ENCODE measurements around the gene DNHD1.

The DNHD1 gene

GRCh38 chr11:6574816-6575715 is 78.0 kb downstream of the DNHD1 start:
- peaks cover 7% of the 10 kb centered on the region for H3K36me3 ChIP-seq (ENCODE audit: control insufficient read depth, insufficient read depth, low read length)
- no peaks in the 10 kb centered on the region for H3K4me1 ChIP-seq (ENCODE audit: control insufficient read depth, insufficient read depth, low read length, poor library complexity, severe bottlenecking)
- no peak overlapping the region for H3K27ac ChIP-seq (ENCODE audit: low read depth, low read length, severe bottlenecking)
- H3K4me3 ChIP-seq (ENCODE audit: extremely low read depth, insufficient read depth, low read length, poor library complexity, severe bottlenecking): no peak overlapping the region
- WGBS, 2 experiments (ENCODE audit: insufficient coverage in 2 of 2): 89 to 92% methylated on average over 5 to 6 of the region's 6 CpGs
- H3K9me3 ChIP-seq (ENCODE audit: control insufficient read depth, low read length): no peaks in the 10 kb centered on the region

- Histone ChIP-seq H3K4me1 (ENCODE audit: control insufficient read depth, insufficient read depth, low read length, poor library complexity, severe bottlenecking) (no peaks in the 10 kb centered on the region), H3K27ac (ENCODE audit: low read depth, low read length, severe bottlenecking) (no peak overlapping the region), H3K4me3 (ENCODE audit: extremely low read depth, insufficient read depth, low read length, poor library complexity, severe bottlenecking) (no peak overlapping the region), H3K9me3 (ENCODE audit: control insufficient read depth, low read length) (no peaks in the 10 kb centered on the region), H3K36me3 (ENCODE audit: control insufficient read depth, insufficient read depth, low read length) (peaks cover 14% of the 10 kb centered on the region)
- 95 to 97% methylated on average over 5 of the region's 6 CpGs for WGBS, 2 experiments (ENCODE audit: insufficient coverage in 2 of 2)
Measured at GRCh38 chr11:6576471-6577373, 79.6 kb downstream of the DNHD1 start.

GRCh38 chr11:6578134-6578533 is 81.1 kb downstream of the DNHD1 start:
- Histone ChIP-seq H3K9me3 (ENCODE audit: control insufficient read depth, low read length) (no peaks in the 10 kb centered on the region), H3K4me3 (ENCODE audit: extremely low read depth, insufficient read depth, low read length, poor library complexity, severe bottlenecking) (no peak overlapping the region), H3K27ac (ENCODE audit: low read depth, low read length, severe bottlenecking) (no peak overlapping the region), H3K36me3 (ENCODE audit: control insufficient read depth, insufficient read depth, low read length) (peaks cover 14% of the 10 kb centered on the region), H3K4me1 (ENCODE audit: control insufficient read depth, insufficient read depth, low read length, poor library complexity, severe bottlenecking) (no peaks in the 10 kb centered on the region)
- WGBS, 2 experiments (ENCODE audit: insufficient coverage in 2 of 2): 100% methylated on average over 1 of the region's 1 CpG; no CpG with 5 or more reads in 1 of the 2 experiments

GRCh38 chr11:6579681-6580080 is 82.6 kb downstream of the DNHD1 start:
- peaks cover 18% of the 10 kb centered on the region for H3K36me3 ChIP-seq (ENCODE audit: control insufficient read depth, insufficient read depth, low read length)
- H3K9me3 ChIP-seq (ENCODE audit: control insufficient read depth, low read length): peaks cover 12% of the 10 kb centered on the region
- no peaks in the 10 kb centered on the region for H3K4me1 ChIP-seq (ENCODE audit: control insufficient read depth, insufficient read depth, low read length, poor library complexity, severe bottlenecking)
- H3K27ac ChIP-seq (ENCODE audit: low read depth, low read length, severe bottlenecking): no peak overlapping the region
- H3K4me3 ChIP-seq (ENCODE audit: extremely low read depth, insufficient read depth, low read length, poor library complexity, severe bottlenecking): no peak overlapping the region
- WGBS, 2 experiments (ENCODE audit: insufficient coverage in 2 of 2): 100% methylated on average over 2 of the region's 2 CpGs

- peaks cover 22% of the 10 kb centered on the region for H3K36me3 ChIP-seq (ENCODE audit: control insufficient read depth, insufficient read depth, low read length)
- H3K4me3 ChIP-seq (ENCODE audit: extremely low read depth, insufficient read depth, low read length, poor library complexity, severe bottlenecking): no peak overlapping the region
- H3K27ac ChIP-seq (ENCODE audit: low read depth, low read length, severe bottlenecking): no peak overlapping the region
- WGBS, 2 experiments (ENCODE audit: insufficient coverage in 2 of 2): 100% methylated on average over 1 of the region's 1 CpG; no CpG with 5 or more reads in 1 of the 2 experiments
- H3K9me3 ChIP-seq (ENCODE audit: control insufficient read depth, low read length): peaks cover 15% of the 10 kb centered on the region
- no peaks in the 10 kb centered on the region for H3K4me1 ChIP-seq (ENCODE audit: control insufficient read depth, insufficient read depth, low read length, poor library complexity, severe bottlenecking)
Measured at GRCh38 chr11:6583584-6583983, 86.5 kb downstream of the DNHD1 start.

- Histone ChIP-seq H3K4me3 (ENCODE audit: extremely low read depth, insufficient read depth, low read length, poor library complexity, severe bottlenecking) (no peak overlapping the region), H3K9me3 (ENCODE audit: control insufficient read depth, low read length) (peaks cover 15% of the 10 kb centered on the region), H3K27ac (ENCODE audit: low read depth, low read length, severe bottlenecking) (no peak overlapping the region), H3K36me3 (ENCODE audit: control insufficient read depth, insufficient read depth, low read length) (peaks cover 22% of the 10 kb centered on the region), H3K4me1 (ENCODE audit: control insufficient read depth, insufficient read depth, low read length, poor library complexity, severe bottlenecking) (no peaks in the 10 kb centered on the region)
- WGBS, 2 experiments (ENCODE audit: insufficient coverage in 2 of 2): 95% methylated on average over 2 of the region's 4 CpGs; no CpG with 5 or more reads in 1 of the 2 experiments
Measured at GRCh38 chr11:6584528-6584927, 87.4 kb downstream of the DNHD1 start.

- Histone ChIP-seq H3K36me3 (ENCODE audit: control insufficient read depth, insufficient read depth, low read length) (peaks cover 10% of the 10 kb centered on the region), H3K4me1 (ENCODE audit: control insufficient read depth, insufficient read depth, low read length, poor library complexity, severe bottlenecking) (no peaks in the 10 kb centered on the region), H3K27ac (ENCODE audit: low read depth, low read length, severe bottlenecking) (no peak overlapping the region), H3K9me3 (ENCODE audit: control insufficient read depth, low read length) (peaks cover 15% of the 10 kb centered on the region), H3K4me3 (ENCODE audit: extremely low read depth, insufficient read depth, low read length, poor library complexity, severe bottlenecking) (no peak overlapping the region)
- 95 to 97% methylated on average over 19 to 24 of the region's 25 CpGs for WGBS, 2 experiments (ENCODE audit: insufficient coverage in 2 of 2)
Measured at GRCh38 chr11:6586434-6587359, 89.6 kb downstream of the DNHD1 start.

- no peak overlapping the region for H3K4me3 ChIP-seq (ENCODE audit: extremely low read depth, insufficient read depth, low read length, poor library complexity, severe bottlenecking)
- peaks cover 17% of the 10 kb centered on the region for H3K36me3 ChIP-seq (ENCODE audit: control insufficient read depth, insufficient read depth, low read length)
- no peaks in the 10 kb centered on the region for H3K4me1 ChIP-seq (ENCODE audit: control insufficient read depth, insufficient read depth, low read length, poor library complexity, severe bottlenecking)
- H3K27ac ChIP-seq (ENCODE audit: low read depth, low read length, severe bottlenecking): no peak overlapping the region
- H3K9me3 ChIP-seq (ENCODE audit: control insufficient read depth, low read length): peaks cover 15% of the 10 kb centered on the region
- WGBS, 2 experiments (ENCODE audit: insufficient coverage in 2 of 2): 98% methylated on average over 6 to 9 of the region's 11 CpGs
Measured at GRCh38 chr11:6587360-6587953, 90.4 kb downstream of the DNHD1 start.

GRCh38 chr11:6588018-6588417 is 90.9 kb downstream of the DNHD1 start:
- H3K36me3 ChIP-seq (ENCODE audit: control insufficient read depth, insufficient read depth, low read length): peaks cover 23% of the 10 kb centered on the region
- no peaks in the 10 kb centered on the region for H3K4me1 ChIP-seq (ENCODE audit: control insufficient read depth, insufficient read depth, low read length, poor library complexity, severe bottlenecking)
- peaks cover 15% of the 10 kb centered on the region for H3K9me3 ChIP-seq (ENCODE audit: control insufficient read depth, low read length)
- H3K27ac ChIP-seq (ENCODE audit: low read depth, low read length, severe bottlenecking): no peak overlapping the region
- H3K4me3 ChIP-seq (ENCODE audit: extremely low read depth, insufficient read depth, low read length, poor library complexity, severe bottlenecking): no peak overlapping the region
- WGBS, 2 experiments (ENCODE audit: insufficient coverage in 2 of 2): no CpG with 5 or more reads among the region's 1 CpG
